Osteocyte (in vitro differentiated cells): ENCODE measurements around the gene NEIL3. TPM values are rescaled to one million over a fixed set of nuclear protein-coding genes. Genes with fewer than 3 reads are reported as not detected.

Experiments used
- DNase-seq: peaks from one replicate; pipeline ENCODE4 v3.0.0; 2021; ENCODE audit warnings: mixed read lengths; ENCODE audit not compliant: unreplicated experiment; ENCODE audit errors: extremely low spot score
- H3K27ac Mint-ChIP-seq: one replicate; pipeline ENCODE4 v1.8.0; 2021; ENCODE audit warnings: mild to moderate bottlenecking, mixed read lengths; ENCODE audit not compliant: unreplicated experiment
- H3K27me3 Mint-ChIP-seq: one replicate; pipeline ENCODE4 v1.8.0; 2021; ENCODE audit warnings: mixed read lengths; ENCODE audit not compliant: unreplicated experiment
- H3K36me3 Mint-ChIP-seq: one replicate; pipeline ENCODE4 v1.8.0; 2021; ENCODE audit warnings: mixed read lengths; ENCODE audit not compliant: unreplicated experiment
- H3K4me1 Mint-ChIP-seq: one replicate; pipeline ENCODE4 v1.8.0; 2021; ENCODE audit warnings: mixed read lengths; ENCODE audit not compliant: unreplicated experiment
- H3K4me3 Mint-ChIP-seq: one replicate; pipeline ENCODE4 v1.8.0; 2021; ENCODE audit warnings: mild to moderate bottlenecking, moderate library complexity, mixed read lengths; ENCODE audit not compliant: unreplicated experiment
- H3K9me3 Mint-ChIP-seq: one replicate; pipeline ENCODE4 v1.8.0; 2021; ENCODE audit warnings: mixed read lengths; ENCODE audit not compliant: unreplicated experiment
- CTCF ChIP-seq: fragments of 200-600 bp; sonication (generic); IDR thresholded peaks from 2 replicates; pipeline ENCODE4 v1.5.0; 2021; ENCODE audit warnings: antibody characterized with exemption, mild to moderate bottlenecking, moderate library complexity
- total RNA-seq: library from RNA; stranded (reverse); gene quantifications from 2 replicates; pipeline ENCODE4 v1.2.1, GENCODE V29; 2021

NEIL3 gene
- total RNA-seq, 1 donor from 2014 or later: 2.3 TPM

GRCh38 chr4:177386278-177386815 is 76.7 kb downstream of the NEIL3 start:
- no peak overlapping the region for H3K4me3 Mint-ChIP-seq
- H3K9me3 Mint-ChIP-seq: no peaks in the 10 kb centered on the region
- H3K4me1 Mint-ChIP-seq: peaks cover 16% of the 10 kb centered on the region
- DNase-seq: no peak
- no peak for TF ChIP-seq CTCF
- no peaks in the 10 kb centered on the region for H3K36me3 Mint-ChIP-seq
- no peak overlapping the region for H3K27ac Mint-ChIP-seq
- peaks cover 9% of the 10 kb centered on the region for H3K27me3 Mint-ChIP-seq

DNA sequence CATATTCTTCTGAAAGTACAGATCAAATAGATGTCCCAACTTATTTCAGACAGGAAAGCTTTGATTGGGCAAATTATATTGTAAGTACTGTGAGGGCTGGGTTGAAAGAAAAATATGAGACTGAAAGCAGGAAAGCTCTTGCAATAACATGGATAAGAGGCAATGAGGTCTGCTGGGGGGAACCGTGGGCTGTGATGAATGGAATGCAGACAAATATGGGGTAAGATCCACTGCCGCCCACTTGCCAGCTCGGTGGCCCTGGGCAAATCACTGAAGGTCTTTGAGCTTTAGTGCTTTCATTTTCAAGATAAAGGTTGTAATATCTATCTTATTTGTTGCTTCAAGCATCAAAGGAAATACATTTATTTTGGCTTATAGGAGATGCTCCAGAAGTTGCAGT is 81.6 kb downstream of the NEIL3 start:
- TF ChIP-seq CTCF: no peak
- Mint-ChIP-seq H3K27me3 (peaks cover 17% of the 10 kb centered on the region), H3K36me3 (no peaks in the 10 kb centered on the region), H3K4me3 (no peak overlapping the region), H3K4me1 (peaks cover 5% of the 10 kb centered on the region), H3K27ac (no peak overlapping the region), H3K9me3 (no peaks in the 10 kb centered on the region)
- DNase-seq: no peak

DNA sequence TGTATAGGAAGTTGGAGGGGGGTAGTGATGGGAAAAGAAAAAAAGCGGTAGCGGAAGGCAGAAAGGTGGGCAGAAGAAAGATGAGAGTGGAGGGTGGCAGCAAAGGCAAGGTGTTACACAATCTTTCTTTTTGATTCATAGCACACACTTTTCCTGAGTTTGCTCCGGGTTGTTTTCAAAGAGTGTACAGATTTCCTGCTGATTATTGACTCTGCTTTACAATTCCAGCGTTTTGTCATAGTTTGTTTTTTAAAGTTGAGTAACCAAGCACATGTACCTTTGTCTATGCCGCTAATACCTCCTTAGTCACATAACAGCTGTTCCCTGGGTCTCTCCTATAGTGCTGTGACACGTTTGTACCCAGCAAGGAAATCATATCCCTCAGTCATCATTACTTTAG is 82.3 kb downstream of the NEIL3 start:
- no peak for DNase-seq
- Mint-ChIP-seq H3K4me1 (peaks cover 2% of the 10 kb centered on the region), H3K4me3 (no peak overlapping the region), H3K27ac (no peak overlapping the region), H3K27me3 (peaks cover 17% of the 10 kb centered on the region), H3K36me3 (no peaks in the 10 kb centered on the region), H3K9me3 (no peaks in the 10 kb centered on the region)
- no peak for TF ChIP-seq CTCF

GRCh38 chr4:177393236-177393635 is 83.6 kb downstream of the NEIL3 start:
- no peaks in the 10 kb centered on the region for H3K36me3 Mint-ChIP-seq
- H3K4me1 Mint-ChIP-seq: peaks cover 2% of the 10 kb centered on the region
- H3K9me3 Mint-ChIP-seq: peaks cover 6% of the 10 kb centered on the region
- DNase-seq: no peak
- no peak for TF ChIP-seq CTCF
- H3K4me3 Mint-ChIP-seq: no peak overlapping the region
- H3K27me3 Mint-ChIP-seq: peaks cover 17% of the 10 kb centered on the region
- no peak overlapping the region for H3K27ac Mint-ChIP-seq

GRCh38 chr4:177396352-177396751 is 86.7 kb downstream of the NEIL3 start:
- Mint-ChIP-seq H3K4me3 (no peak overlapping the region), H3K36me3 (no peaks in the 10 kb centered on the region), H3K27me3 (peaks cover 11% of the 10 kb centered on the region), H3K27ac (no peak overlapping the region), H3K9me3 (peaks cover 10% of the 10 kb centered on the region), H3K4me1 (no peaks in the 10 kb centered on the region)
- DNase-seq: no peak
- TF ChIP-seq CTCF: no peak
